Astrocyte of the hippocampus (primary cell): ENCODE results near the gene CLCN7.
A peak's percentile ranks its signal among the peaks of the same experiment; 100 is the strongest.
"Not testable (repeated sequence)": the region's sequence is repeated elsewhere in the genome, so short reads cannot be mapped to it uniquely, and the experiment has no call there.

Experiments
- DNase-seq: peaks from one replicate; pipeline ENCODE4 v3.0.0; 2011; ENCODE audit warnings: low read depth, low spot score

Gene CLCN7

GRCh38 chr16:1488054-1488601 lies 13.3 kb upstream of the CLCN7 start:
- no peak for DNase-seq

- DNase-seq = no peak
Measured at GRCh38 chr16:1487395-1488053, 12.7 kb upstream of the CLCN7 start.

GRCh38 chr16:1486551-1487390 lies 11.9 kb upstream of the CLCN7 start:
- no peak for DNase-seq

GRCh38 chr16:1485847-1486496 lies 11.1 kb upstream of the CLCN7 start:
- DNase-seq = no peak

- DNase-seq = peak; percentile 27
Measured at GRCh38 chr16:1481906-1482835, 7.3 kb upstream of the CLCN7 start.

- not testable (repeated sequence) for DNase-seq
Measured at GRCh38 chr16:1478937-1479336, 4.1 kb upstream of the CLCN7 start.

GRCh38 chr16:1477033-1477432 lies 2.2 kb upstream of the CLCN7 start:
- DNase-seq = no peak

- no peak for DNase-seq
Measured at GRCh38 chr16:1475552-1476114, 805 bp upstream of the CLCN7 start.

GRCh38 chr16:1474082-1474795 lies 589 bp downstream of the CLCN7 start:
- peak; percentile 28 for DNase-seq

- no peak for DNase-seq
Measured at GRCh38 chr16:1472974-1473373, 1.9 kb downstream of the CLCN7 start.

- no peak for DNase-seq
Measured at GRCh38 chr16:1471569-1472194, 3.1 kb downstream of the CLCN7 start.

- peak; percentile 13 for DNase-seq
Measured at GRCh38 chr16:1470481-1471251, 4.2 kb downstream of the CLCN7 start.

- no peak for DNase-seq
Measured at GRCh38 chr16:1469693-1470201, 5.1 kb downstream of the CLCN7 start.

GRCh38 chr16:1469141-1469540 lies 5.7 kb downstream of the CLCN7 start:
- DNase-seq = not testable (repeated sequence)

GRCh38 chr16:1468426-1468810 lies 6.4 kb downstream of the CLCN7 start:
- no peak for DNase-seq

GRCh38 chr16:1466968-1467521 lies 7.8 kb downstream of the CLCN7 start:
- peak; percentile 22 for DNase-seq

- no peak for DNase-seq
Measured at GRCh38 chr16:1466054-1466453, 8.8 kb downstream of the CLCN7 start.

GRCh38 chr16:1465567-1465915 lies 9.3 kb downstream of the CLCN7 start:
- DNase-seq = no peak
